Measurements from ENCODE around the gene LRMDA. TPM values are rescaled to one million over a fixed set of nuclear protein-coding genes. Genes with fewer than 3 reads are reported as not detected.
A peak's percentile ranks its signal among the peaks of the same experiment; 100 is the strongest.

Gene LRMDA
- total RNA-seq, 4 donors from 2014 or later: 1.4 to 23.1 (median 3.6) TPM

- TF ChIP-seq CTCF (IDR thresholded peaks at IDR 0.05) (no peak), POLR2A (IDR thresholded peaks at IDR 0.05) (no peak)
- Histone ChIP-seq H3K4me3 (no peak overlapping the region), H3K4me1 (peaks cover 0 to 2% (median 0%) of the 10 kb centered on the region in 4 donors), H3K36me3 (no peaks in the 10 kb centered on the region), H3K27ac (no peak overlapping the region), H3K27me3 (no peaks in the 10 kb centered on the region), H3K9me3 (no peaks in the 10 kb centered on the region)
- no peak for DNase-seq
Observed at GRCh38 chr10:75776738-75777504, 345.5 kb downstream of the LRMDA start.

GRCh38 chr10:75778665-75779064 lies 347.2 kb downstream of the LRMDA start:
- TF ChIP-seq POLR2A (IDR thresholded peaks at IDR 0.05) (no peak), CTCF (IDR thresholded peaks at IDR 0.05) (no peak)
- no peak overlapping the region for H3K27ac ChIP-seq
- DNase-seq: no peak
- no peaks in the 10 kb centered on the region for H3K4me1 ChIP-seq
- no peaks in the 10 kb centered on the region for H3K27me3 ChIP-seq
- H3K4me3 ChIP-seq: no peak overlapping the region
- H3K9me3 ChIP-seq: no peaks in the 10 kb centered on the region
- no peaks in the 10 kb centered on the region for H3K36me3 ChIP-seq

GRCh38 chr10:75779276-75779675 lies 347.9 kb downstream of the LRMDA start:
- Histone ChIP-seq H3K4me1 (no peaks in the 10 kb centered on the region), H3K9me3 (no peaks in the 10 kb centered on the region), H3K4me3 (no peak overlapping the region), H3K27me3 (no peaks in the 10 kb centered on the region), H3K36me3 (no peaks in the 10 kb centered on the region), H3K27ac (no peak overlapping the region)
- TF ChIP-seq CTCF (IDR thresholded peaks at IDR 0.05): no peak
- TF ChIP-seq POLR2A (IDR thresholded peaks at IDR 0.05): no peak
- no peak for DNase-seq

GRCh38 chr10:75782463-75783248 lies 351.2 kb downstream of the LRMDA start:
- H3K9me3 ChIP-seq: no peaks in the 10 kb centered on the region
- TF ChIP-seq POLR2A (IDR thresholded peaks at IDR 0.05) (no peak), CTCF (IDR thresholded peaks at IDR 0.05) (no peak)
- no peak overlapping the region for H3K4me3 ChIP-seq
- no peaks in the 10 kb centered on the region for H3K27me3 ChIP-seq
- no peaks in the 10 kb centered on the region for H3K4me1 ChIP-seq
- DNase-seq: no peak
- no peaks in the 10 kb centered on the region for H3K36me3 ChIP-seq
- H3K27ac ChIP-seq: no peak overlapping the region

GRCh38 chr10:75788394-75789205 lies 357.2 kb downstream of the LRMDA start:
- H3K4me3 ChIP-seq: no peak overlapping the region
- H3K36me3 ChIP-seq: no peaks in the 10 kb centered on the region
- no peaks in the 10 kb centered on the region for H3K9me3 ChIP-seq
- DNase-seq: no peak
- H3K27me3 ChIP-seq: no peaks in the 10 kb centered on the region
- peaks cover 0 to 10% (median 0%) of the 10 kb centered on the region in 4 donors for H3K4me1 ChIP-seq
- TF ChIP-seq CTCF (IDR thresholded peaks at IDR 0.05) (no peak), POLR2A (IDR thresholded peaks at IDR 0.05) (no peak)
- H3K27ac ChIP-seq: peak overlapping the region in 2 of 4 donors; percentile 37 to 43
